ENCODE results near the gene MSI2. TPM values are rescaled to one million over a fixed set of nuclear protein-coding genes. Genes with fewer than 3 reads are reported as not detected.

Gene MSI2
- total RNA-seq, 1 donor from 2014 or later, result 16.8 TPM

GRCh38 chr17:57515662-57516211 lies 259.4 kb downstream of the MSI2 start:
- DNase-seq, result peak; percentile 14

- DNase-seq, result no peak
Observed at GRCh38 chr17:57516290-57517230, 260.2 kb downstream of the MSI2 start.

- DNase-seq, result no peak
Observed at GRCh38 chr17:57517273-57517631, 260.9 kb downstream of the MSI2 start.

GRCh38 chr17:57517632-57518456 lies 261.5 kb downstream of the MSI2 start:
- no peak for DNase-seq

GRCh38 chr17:57518587-57519581 lies 262.6 kb downstream of the MSI2 start:
- DNase-seq, result no peak

- DNase-seq, result no peak
Observed at GRCh38 chr17:57519800-57520199, 263.5 kb downstream of the MSI2 start.

GRCh38 chr17:57521606-57522005 lies 265.3 kb downstream of the MSI2 start:
- no peak for DNase-seq

GRCh38 chr17:57522042-57523005 lies 266.0 kb downstream of the MSI2 start:
- no peak for DNase-seq

GRCh38 chr17:57523926-57524632 lies 267.8 kb downstream of the MSI2 start:
- no peak for DNase-seq

GRCh38 chr17:57524839-57525568 lies 268.7 kb downstream of the MSI2 start:
- DNase-seq, result no peak

GRCh38 chr17:57527221-57528057 lies 271.1 kb downstream of the MSI2 start:
- DNase-seq, result no peak

GRCh38 chr17:57528058-57528451 lies 271.7 kb downstream of the MSI2 start:
- no peak for DNase-seq

GRCh38 chr17:57530026-57530425 lies 273.7 kb downstream of the MSI2 start:
- DNase-seq, result no peak

GRCh38 chr17:57530508-57530907 lies 274.2 kb downstream of the MSI2 start:
- DNase-seq, result peak; percentile 12

GRCh38 chr17:57531078-57531477 lies 274.8 kb downstream of the MSI2 start:
- no peak for DNase-seq

GRCh38 chr17:57531648-57532504 lies 275.6 kb downstream of the MSI2 start:
- DNase-seq, result no peak

GRCh38 chr17:57532556-57532955 lies 276.2 kb downstream of the MSI2 start:
- no peak for DNase-seq

Measured in dermis blood vessel endothelial cell (primary cell).